Stimulated activated CD4-positive, alpha-beta T cell treated with anti-CD3 and anti-CD28 coated beads, Interleukin-1b, Interleukin-23, amount 100 ng/mL, for 1 hour (primary cell): ENCODE results near the gene TMEM130.

Experiments used
- DNase-seq, 2 donors: peaks; one replicate each; pipeline ENCODE4 v3.0.0-alpha.2; 2020; ENCODE audit warnings: low read depth in 2 of 2

Gene TMEM130

DNA sequence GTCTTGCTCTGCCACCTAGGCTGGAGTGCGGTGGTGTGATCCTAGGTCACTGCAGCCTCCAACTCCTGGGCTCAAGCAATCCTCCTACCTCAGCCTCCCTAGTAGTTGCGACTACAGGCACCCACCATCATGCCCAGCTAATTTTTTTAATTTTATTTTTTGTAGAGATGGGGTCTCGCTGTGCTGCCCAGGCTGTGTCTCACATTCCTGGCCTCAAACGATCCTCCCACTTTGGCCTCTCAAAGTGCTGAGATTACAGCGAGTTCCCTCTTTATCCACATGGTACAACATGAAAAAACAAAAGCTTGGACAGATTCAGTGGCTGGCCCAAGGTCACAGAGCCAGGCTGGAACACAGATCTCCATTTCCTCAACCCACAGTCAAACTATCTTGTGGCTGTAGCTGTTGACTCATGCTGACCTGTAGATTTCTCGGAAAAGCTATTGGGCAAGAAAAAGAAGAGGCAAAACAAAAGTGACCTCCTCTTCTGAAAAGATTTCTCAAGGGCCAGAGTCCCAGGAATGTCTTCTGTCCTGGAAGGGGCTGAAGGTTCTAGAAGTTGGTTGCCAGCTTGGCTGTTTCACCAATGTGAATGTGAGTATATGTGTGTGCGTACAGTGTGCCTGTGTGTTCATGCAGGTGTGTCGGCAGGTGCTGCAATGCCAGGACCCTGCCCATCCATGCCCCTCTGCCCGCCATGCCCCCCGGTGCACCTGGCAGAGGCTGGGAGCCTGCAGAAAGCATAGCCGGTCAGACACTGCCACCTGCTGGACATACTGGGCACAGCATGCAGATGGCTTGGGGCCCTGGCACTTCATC is 28.4 kb downstream of the TMEM130 start:
- DNase-seq, result peak; percentile 41 to 60

DNA sequence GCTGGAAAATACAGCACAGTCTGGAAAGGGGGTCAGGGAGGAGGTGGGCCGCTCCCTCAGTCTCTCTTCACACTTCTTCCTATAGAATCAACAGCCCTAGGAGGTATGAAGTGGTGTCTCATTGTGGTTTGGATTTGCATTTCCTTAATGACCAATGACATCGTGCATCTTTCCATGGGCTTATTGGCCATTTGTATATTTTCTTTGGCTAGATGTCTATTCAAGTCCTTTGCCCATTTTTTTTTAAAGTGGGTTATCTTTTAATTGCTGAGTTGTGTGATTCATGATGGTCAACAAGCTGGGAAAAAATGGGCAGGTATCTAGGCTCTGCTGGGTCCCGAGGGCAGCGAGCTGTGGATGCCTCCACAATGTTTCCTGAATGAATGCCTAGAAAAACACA is 29.1 kb downstream of the TMEM130 start:
- no peak for DNase-seq

DNA sequence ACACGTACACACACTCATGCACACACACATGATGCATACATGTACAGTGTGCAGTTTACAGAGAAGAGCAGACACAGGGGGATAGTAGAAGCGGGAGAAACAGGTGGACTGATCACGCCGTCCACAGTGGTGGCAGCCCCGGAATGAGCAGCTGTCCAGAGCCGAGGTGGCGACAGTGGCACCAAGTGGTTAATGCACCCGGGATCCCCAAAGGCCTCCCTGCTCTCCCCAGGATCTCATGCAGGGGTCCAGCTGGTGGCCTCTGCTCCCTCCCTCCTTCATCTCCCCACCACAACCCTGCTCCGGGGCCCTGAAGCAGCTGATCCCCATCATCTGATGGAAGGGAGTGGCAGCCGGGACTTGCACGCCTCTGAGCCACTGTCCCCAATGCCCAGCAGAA is 29.7 kb downstream of the TMEM130 start:
- no peak for DNase-seq

DNA sequence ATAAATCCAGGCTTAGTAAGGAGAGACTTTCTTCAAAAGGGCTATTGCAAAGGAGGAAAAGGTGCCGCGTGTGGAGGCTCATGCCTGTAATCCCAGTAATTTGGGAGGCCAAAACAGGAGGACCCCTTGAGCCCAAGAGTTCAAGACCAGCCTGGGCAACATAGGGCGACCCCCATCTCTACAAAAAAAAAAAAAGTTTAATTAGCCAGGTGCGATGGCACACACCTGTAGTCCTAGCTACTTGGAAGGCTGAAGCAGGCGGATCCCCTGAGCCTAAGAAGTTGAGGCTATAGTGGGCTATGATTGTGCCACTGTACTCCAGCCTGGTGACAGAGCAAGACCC is 32.2 kb downstream of the TMEM130 start:
- no peak for DNase-seq

DNA sequence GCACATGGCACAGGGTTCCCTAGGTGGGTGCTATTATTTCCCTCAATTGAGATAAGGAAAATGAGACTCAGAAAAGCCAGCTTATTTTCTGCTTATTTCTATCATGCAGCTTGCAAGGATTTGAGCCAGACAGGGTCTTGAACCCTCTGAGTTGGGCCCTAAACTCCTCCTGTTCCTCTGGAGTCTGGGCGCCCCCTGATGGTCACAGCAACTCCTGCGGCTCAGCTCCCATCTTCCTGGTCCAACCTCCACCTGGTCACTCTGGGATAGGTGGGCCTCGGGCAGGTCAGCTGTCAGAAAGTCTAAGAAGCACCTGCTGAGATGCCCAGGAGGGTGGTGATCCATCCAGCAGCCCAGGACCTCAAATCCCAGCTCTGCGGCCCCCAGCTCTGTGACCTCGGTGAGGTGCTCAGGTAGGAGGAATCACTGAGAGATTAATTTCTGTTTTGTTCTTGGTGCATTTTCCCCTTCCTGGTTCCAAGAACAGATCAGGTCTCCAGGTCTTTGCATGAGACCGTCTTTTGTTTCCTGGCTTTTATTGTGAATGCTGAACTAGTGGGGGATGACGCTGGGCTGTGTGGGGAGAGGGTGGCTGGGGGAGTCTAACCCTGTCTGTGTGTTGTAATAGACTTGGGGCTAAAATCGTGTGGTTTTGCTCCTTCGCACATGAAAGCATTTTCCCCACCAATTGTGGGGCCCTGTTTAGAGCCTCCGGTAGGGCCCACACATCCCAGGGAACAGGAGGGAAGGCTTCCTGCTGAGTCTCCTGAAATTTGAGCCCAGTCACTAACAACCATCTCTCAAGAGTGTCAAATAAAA is 32.8 kb downstream of the TMEM130 start:
- DNase-seq, result no peak

DNA sequence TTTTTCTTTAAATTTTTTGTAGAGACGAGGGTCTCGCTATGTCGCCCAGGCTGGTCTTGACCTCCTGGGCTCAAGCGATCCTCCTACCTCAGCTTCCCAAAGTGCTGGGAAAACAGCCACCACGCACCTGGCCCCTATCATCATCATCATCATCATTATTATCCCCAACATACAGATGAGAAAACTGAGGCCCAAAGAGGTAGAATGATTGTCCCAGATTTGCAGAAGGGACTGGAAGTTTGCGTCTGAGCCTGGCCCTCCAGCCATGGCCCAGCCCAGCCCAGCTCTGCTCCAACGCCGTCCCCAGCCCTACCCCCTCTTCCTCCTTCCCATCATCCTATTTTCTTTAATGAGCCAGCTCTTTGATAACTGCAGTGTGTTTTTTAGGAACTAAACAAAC is 34.9 kb downstream of the TMEM130 start:
- no peak for DNase-seq

DNA sequence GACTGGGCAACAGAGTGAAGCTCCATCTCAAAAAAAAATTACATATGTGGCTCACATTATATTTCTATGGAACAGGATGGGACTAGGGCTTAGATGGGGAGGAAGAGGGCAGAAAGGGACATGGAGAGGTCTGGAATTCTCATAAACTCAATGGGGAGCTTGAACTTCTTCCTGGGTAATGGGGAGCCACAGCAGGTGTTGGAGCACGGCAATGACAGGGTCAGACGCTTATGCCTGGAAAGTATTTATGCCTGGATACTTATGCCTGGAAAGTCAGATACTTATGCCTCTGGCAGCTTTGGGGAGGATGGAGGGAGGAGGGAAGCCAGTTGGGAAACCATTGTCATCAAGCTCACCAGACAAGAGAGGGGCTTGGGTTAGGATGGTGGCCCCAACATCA is 36.8 kb downstream of the TMEM130 start:
- DNase-seq, result no peak

DNA sequence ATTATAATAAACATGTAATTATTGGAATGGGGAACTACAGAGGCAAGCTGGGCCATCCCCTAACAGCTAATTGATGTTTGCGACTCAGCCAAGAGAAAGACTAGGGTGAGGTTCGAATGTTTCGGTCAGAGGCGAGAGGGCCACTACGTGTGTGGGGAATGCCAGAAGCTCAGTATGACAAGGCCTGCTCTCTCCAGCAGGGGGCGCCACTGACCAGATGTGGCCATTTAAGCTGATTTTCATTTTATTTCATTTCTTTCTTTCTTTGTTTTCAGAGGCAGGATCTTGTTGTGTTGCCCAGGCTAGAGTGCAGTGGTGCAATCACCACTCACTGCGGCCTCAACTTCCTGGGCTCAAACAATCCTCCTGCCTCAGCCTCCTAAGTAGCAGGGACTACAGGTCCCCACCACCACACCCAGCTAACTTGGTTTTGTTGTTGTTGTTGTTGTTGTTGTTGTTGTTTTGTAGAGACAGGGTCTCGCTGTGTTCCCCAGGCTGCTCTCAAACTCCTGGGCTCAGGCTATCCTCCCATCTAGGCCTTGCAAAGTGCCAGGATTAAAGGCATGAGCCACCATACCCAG is 38.1 kb downstream of the TMEM130 start:
- DNase-seq, result peak in 1 of 2 donors; percentile 9

DNA sequence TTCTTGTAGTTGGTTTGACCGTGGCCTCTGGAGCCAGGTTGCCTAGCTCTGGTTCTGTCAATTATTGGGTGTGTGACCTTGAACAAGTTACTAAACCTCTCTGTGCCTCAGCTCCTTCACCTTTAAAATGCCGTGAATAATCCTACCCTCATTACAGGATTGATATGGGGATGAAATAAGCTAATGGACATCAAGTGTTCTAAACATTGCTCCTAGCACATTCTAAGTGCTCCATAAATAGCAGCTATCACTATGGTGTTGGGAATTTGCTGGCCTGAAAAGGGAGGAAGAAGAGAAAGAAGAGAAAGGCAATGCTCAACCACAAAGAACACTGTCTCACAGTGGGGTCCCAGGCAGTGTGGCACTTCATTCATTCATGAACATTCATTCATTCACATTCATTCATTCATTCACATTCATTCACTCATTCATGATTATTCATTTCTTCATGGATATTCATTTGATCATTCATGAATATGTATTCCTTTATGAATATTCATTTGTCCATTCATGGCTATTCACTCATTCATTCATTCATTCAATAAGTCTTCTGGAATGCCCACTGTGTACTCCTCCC is 38.8 kb downstream of the TMEM130 start:
- DNase-seq, result no peak

DNA sequence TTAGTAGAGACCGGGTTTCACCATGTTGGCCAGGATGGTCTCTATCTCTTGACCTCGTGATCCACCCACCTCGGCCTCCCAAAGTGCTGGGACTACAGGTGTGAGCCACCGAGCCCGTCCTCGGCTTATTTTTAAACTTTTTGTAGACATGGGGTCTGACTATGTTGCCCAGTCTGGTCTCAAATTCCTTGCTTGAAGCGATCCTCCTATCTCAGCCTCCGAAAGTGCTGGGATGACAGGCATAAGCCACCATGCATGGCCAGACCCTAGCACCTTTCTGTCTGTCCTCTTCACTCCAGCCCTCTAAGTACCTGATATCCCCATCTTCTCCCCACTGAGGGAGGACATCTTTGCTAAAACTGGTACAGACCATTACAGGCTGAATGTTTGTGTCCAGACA is 41.4 kb downstream of the TMEM130 start:
- DNase-seq, result no peak

DNA sequence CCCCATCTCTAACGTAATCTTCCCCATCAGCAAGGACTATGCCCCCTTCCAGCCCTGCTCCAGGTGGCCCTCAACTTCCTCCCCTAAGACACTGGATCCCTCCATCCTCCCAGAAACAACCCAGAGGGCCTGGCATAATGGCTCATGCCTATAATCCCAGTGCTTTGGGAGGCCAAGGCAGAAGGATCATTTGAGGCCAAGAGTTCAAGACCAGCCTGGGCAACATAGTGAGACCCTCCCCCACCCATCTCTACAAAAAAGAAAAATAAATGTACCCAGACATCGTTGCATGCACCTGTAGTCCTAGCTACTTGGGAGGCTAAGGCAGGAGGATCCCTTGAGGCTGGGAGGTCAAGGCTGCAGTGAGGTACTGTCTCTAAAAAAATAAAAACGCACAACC is 42.6 kb downstream of the TMEM130 start:
- no peak for DNase-seq

DNA sequence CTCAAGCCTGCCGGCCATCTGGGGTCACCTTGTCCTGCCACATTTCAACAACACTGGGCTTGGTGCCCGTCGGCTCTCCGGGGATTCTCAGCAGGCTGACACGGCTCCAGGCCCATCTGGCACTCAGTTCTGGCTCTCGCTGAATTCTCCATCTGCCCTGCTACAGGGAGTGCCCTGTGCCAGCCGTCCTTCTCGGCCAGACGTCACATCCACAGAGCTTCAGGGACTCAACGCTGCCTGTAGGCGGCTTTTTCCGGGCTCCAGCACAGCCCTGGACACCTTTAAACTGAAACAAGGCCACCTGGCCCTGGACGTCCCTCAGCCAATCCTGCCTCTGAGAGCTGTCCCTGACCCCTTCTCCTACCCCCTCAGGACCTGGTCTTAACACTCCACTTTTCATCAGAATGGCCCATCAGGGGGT is 43.0 kb downstream of the TMEM130 start:
- DNase-seq, result no peak

DNA sequence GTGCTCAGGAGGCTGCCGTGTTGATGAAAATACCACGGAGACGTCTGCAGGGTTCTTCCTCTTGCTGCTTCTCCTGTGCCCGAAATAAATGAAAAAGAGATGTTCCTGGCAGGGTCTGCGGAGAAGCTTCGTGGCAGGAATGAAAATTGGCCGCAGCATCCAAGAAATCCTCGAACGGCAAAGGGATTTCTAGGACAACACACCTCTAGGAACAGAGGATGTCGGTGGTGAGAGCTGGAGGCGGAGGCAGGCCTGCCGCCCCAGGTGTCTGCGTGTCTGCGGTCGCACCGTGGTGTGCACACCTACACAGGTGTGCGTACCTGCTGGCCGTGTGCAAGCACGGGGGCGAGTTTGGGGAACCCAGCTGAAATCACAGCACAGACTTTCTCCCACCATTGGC is 43.4 kb downstream of the TMEM130 start:
- DNase-seq, result no peak

DNA sequence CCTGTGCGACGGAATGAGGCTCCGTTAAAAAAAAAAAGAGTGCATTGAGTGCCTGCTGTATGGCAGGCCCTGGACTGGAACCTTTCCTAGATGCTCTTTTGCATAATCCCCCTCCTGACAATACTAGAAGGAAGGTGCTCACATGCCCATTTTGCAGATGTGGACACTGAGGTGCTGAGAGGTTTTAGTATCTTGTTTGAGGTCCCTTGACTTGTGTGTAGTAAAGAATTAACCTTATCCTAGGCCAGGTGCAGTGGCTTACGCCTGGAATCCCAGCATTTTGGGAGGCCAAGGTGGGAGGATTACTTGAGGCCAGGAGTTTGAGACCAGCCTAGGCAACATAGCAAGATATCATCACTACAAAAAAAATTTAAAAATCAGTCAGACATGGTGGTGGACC is 46.6 kb downstream of the TMEM130 start:
- DNase-seq, result no peak

DNA sequence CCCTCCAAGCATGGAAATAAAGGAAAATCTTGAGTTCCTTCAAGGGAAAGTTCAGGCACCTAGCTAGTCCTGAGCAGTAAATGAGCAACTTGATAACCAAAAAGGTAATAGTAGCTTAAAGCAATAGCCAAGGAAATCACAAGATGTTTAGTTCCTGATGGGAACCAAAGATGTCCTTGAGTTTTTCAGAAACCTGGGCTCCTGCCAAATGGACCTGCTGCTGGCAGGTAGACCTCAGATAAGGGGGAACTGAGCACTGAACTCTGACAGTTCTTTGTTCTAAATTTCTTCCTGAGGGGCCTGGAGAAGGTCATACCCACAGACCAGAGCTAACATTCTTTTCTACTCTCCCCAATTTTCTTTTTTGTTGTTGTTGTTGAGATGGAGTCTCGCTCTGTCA is 48.5 kb downstream of the TMEM130 start:
- no peak for DNase-seq

DNA sequence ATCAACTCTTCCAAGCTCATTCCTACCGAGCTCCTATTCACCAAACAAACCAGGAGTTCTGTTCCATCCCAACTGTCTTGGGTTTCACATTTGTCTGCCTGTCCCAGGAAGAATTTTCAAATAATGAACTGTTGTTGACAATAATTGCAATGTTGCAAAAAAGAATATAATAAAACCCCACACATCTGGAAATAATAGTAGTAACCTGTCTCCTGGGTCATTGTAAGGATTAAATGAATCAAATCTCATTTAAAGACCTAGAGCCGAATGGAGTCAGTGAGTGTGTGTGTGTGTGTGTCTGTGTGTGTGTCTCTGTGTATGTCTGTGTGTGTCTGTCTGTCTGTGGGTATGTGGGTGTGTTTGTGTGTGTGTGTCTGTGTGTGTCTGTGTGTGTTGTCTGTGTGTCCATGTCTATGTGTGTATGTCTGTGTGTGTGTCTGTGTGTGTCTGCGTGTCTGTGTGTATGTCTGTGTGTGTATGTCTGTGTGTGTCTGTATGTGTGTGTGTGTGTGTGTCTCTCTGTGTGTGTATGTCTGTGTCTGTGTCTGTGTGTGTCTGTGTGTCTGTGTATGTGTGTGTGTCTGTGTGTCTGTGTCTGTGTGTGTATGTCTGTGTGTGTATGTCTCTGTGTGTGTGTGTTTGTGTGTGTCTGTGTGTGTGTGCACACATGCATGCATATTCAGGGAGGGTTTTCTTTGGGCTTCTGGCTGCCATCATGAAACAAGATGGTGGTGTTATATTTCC is 52.7 kb downstream of the TMEM130 start:
- DNase-seq, result no peak

DNA sequence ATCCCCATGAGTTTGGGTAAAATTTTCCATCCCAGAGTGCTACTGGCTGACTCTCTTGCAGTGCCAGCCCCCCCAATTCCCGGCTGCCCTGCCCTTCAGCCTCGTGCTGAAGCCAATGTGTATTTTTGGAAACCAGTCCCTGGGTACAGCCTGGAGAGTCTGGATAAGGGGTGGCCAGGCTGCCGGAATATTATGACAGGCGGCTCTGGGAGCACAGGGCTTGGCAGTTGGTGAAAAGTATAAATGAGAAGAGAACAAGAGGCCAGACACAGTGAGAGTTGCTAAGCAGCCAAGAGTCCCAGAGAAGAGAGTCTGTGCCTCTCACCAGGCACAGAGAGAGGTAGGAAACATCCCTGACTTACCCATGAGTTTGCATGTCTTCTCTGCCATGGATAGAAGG is 53.6 kb downstream of the TMEM130 start:
- no peak for DNase-seq

DNA sequence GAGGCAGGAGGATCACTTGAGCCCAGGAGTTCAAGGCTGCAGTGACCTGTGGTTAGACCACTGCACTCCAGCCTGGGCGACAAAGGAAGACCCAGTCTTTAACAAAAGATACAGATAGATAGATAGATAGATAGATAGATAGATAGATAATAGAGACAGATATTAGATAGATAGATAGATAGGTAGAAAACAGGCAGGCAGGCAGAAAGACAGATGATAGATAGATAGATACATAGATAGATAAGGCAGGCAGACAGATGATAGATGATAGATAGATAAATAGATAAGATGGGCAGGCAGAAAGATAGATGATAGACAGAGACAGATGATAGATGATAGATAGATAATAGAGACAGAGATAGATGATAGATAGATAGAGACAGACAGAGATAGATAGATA is 54.5 kb downstream of the TMEM130 start:
- DNase-seq, result no peak

DNA sequence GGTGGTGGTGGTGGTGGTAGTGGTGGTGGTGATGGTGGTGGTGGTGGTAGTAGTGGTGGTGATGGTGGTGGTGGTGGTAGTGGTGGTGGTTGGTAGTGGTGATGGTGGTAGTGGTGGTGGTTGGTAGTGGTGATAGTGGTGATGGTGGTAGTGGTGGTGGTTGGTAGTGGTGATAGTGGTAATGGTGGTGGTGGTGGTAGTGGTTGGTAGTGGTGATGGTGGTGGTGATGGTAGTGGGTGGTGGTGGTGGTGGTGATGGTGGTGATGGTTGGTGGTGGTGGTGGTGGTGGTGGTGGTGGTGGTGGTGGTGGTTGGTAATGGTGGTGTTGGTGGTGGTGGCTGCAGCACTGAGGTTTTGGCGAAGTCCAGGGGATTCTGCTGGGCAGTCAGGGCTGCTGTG is 58.5 kb downstream of the TMEM130 start:
- no peak for DNase-seq

DNA sequence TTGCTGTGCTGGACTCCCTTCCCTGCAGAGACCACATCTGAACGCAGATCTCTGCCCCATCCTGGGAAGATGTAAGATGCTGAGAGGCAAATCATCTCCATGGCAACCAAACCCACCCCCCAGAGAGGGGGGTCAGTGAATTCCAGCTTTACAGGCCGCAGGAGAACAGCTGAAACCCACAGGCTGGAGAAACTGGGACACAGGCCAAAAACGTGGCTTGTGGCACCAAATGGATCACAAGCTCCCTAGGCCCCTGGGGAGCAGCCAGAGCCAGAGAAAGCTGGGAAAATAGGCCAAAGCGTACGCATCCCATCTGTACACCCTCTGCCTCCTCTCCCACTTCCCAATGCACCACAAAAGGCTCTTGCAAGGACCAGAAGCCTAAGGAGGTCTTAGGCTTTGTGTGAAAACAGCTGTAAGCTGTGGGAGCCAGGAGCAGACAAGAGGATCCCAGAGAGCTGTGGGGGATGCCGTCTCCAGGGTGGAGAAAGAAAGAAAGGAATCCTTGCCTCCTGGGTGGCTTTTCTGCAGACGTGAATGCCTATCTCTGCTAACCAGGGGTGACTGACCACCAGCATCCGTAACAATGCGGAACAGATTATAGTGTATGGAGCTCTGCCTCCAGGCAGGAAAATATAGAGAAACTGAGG is 59.5 kb downstream of the TMEM130 start:
- DNase-seq, result no peak

DNA sequence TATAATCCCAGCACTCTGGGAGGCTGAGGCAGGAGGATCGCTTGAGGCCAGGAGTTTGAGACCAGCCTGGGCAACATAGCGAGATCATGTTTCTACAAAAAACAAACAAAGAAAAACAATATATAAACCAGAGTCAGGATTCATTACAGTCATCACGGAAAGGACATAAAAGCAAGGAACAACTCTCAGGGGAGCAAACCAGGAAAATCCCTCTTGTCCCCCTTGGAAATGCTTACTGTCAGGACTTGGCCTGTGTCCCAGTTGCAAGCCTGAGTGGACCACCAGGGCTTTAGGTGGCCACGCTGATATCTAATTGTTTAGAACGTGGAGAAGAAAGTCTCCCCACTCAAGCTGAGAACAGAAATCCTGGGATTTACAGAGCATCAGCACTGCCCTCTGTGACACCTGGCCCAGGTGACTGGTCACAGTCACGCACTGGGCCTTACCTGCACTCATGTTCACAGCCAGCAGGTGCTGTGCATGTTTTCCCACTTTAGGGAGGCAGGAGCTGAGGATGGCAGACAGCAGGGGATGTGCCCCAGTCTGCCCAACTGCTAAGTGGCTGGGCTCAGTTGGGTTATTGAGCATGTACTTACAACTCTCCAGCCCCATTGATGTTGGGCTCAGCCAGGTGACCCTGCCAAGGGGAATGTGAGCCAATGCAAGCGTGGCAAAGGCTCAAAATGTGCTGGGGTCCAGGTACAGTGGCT is 60.9 kb downstream of the TMEM130 start:
- DNase-seq, result no peak
